ENCODE results near the gene DOHH. TPM values are rescaled to one million over a fixed set of nuclear protein-coding genes. Genes with fewer than 3 reads are reported as not detected.
"Not testable (repeated sequence)": the region's sequence is repeated elsewhere in the genome, so short reads cannot be mapped to it uniquely, and the experiment has no call there.

DOHH gene
- total RNA-seq, 4 donors from 2014 or later = 15.3 to 59.5 (median 42.8) TPM

- H3K27ac ChIP-seq = peak overlapping the region; percentile 88 to 91 (median 89)
- H3K36me3 ChIP-seq = peaks cover 0 to 67% of the 10 kb centered on the region in 2 donors
- DNase-seq (peak in 1 of 2 donors; percentile 32), ATAC-seq (no peak)
- H3K4me1 ChIP-seq = peaks cover 8 to 13% of the 10 kb centered on the region in 2 donors
- H3K9me3 ChIP-seq = no peaks in the 10 kb centered on the region
- intact Hi-C loops (cut with DNase I; ENCODE audit: low total_unique reads) (loop anchor here (5.0 kb wide), 1 partner anchor 90 kb away; no protein-coding TSS in a partner anchor), in situ Hi-C loops (cut with MboI; ENCODE audit: low sequenced_read_pairs in 4 of 4) (no loop called here)
- no peak overlapping the region for H3K4me3 ChIP-seq
- TF ChIP-seq CTCF (IDR thresholded peaks at IDR 0.05 in 4 of 5, conservative IDR thresholded peaks at IDR 0.05 in 1 of 5) (no peak), POLR2A (IDR thresholded peaks at IDR 0.05) (no peak)
- no peaks in the 10 kb centered on the region for H3K27me3 ChIP-seq
These were observed 48.1 kb downstream of the DOHH start for GRCh38 chr19:3452171-3452941.

GRCh38 chr19:3451451-3451866 lies 49.0 kb downstream of the DOHH start:
- intact Hi-C loops (cut with DNase I; ENCODE audit: low total_unique reads) (loop anchor here (1.0 to 5.0 kb wide), 4 partner anchors 22 to 89 kb away; no protein-coding TSS in a partner anchor), in situ Hi-C loops (cut with MboI; ENCODE audit: low sequenced_read_pairs in 4 of 4) (no loop called here)

DNA sequence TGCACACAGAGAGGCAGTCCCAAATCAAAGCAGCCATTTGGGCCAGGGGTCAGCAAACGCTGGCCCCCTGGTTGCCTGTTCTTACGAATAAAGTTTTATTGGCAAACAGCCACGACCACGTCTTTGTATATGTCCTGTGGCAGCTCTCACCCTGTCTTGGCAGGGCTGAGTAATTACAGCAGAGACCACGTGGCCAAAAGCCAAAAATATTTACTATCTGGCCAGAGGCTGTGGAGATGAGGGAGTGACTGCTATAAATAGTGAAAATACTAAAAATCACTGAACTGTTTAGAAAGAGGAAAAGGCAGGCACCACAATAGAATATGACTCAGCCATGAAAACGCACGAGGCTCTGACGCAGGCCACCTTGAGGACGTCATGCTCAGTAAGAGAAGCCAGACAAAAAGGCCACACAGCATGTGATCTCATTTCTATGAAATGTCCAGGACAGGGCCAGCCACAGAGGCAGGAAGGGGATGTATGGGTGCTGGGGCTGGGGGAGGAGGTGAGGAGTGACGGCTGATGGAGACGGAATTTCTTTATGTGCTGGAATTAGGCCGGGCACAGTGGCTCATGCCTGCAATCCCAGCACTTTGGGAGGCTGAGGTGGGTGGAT lies 49.6 kb downstream of the DOHH start:
- intact Hi-C loops (cut with DNase I; ENCODE audit: low total_unique reads) (loop anchor here (1.0 to 5.0 kb wide), 4 partner anchors 22 to 89 kb away; no protein-coding TSS in a partner anchor), in situ Hi-C loops (cut with MboI; ENCODE audit: low sequenced_read_pairs in 4 of 4) (no loop called here)
- Histone ChIP-seq H3K4me3 (no peak overlapping the region), H3K9me3 (no peaks in the 10 kb centered on the region), H3K4me1 (peaks cover 5 to 13% of the 10 kb centered on the region in 2 donors), H3K27ac (peak overlapping the region; percentile 88 to 91 (median 89)), H3K27me3 (no peaks in the 10 kb centered on the region), H3K36me3 (peaks cover 0 to 55% of the 10 kb centered on the region in 2 donors)
- ATAC-seq = peak; percentile 87 to 92
- peak in 1 of 2 donors; percentile 47 for TF ChIP-seq POLR2A (IDR thresholded peaks at IDR 0.05)
- no peak for TF ChIP-seq CTCF (IDR thresholded peaks at IDR 0.05 in 4 of 5, conservative IDR thresholded peaks at IDR 0.05 in 1 of 5)
- peak; percentile 80 to 93 for DNase-seq

More at GRCh38 chr19:3451451-3451866, 49.0 kb downstream of the DOHH start:
- TF ChIP-seq POLR2A (IDR thresholded peaks at IDR 0.05) = no peak
- no peak for TF ChIP-seq CTCF (IDR thresholded peaks at IDR 0.05 in 4 of 5, conservative IDR thresholded peaks at IDR 0.05 in 1 of 5)
- H3K4me3 ChIP-seq = no peak overlapping the region
- peaks cover 5 to 13% of the 10 kb centered on the region in 2 donors for H3K4me1 ChIP-seq
- ATAC-seq (peak; percentile 75 to 77), DNase-seq (peak; percentile 70 to 89)
- peak overlapping the region; percentile 88 to 91 (median 89) for H3K27ac ChIP-seq
- H3K27me3 ChIP-seq = no peaks in the 10 kb centered on the region
- H3K9me3 ChIP-seq = no peaks in the 10 kb centered on the region
- H3K36me3 ChIP-seq = peaks cover 0 to 59% of the 10 kb centered on the region in 2 donors

GRCh38 chr19:3448616-3449334 lies 51.7 kb downstream of the DOHH start:
- H3K27ac ChIP-seq = peak overlapping the region; percentile 88 to 91 (median 89)

GRCh38 chr19:3446657-3447056 lies 53.8 kb downstream of the DOHH start:
- H3K9me3 ChIP-seq = not testable (repeated sequence)

More at GRCh38 chr19:3448616-3449334, 51.7 kb downstream of the DOHH start:
- no peaks in the 10 kb centered on the region for H3K27me3 ChIP-seq
- ATAC-seq (no peak), DNase-seq (peak in 1 of 2 donors; percentile 22)
- in situ Hi-C loops (cut with MboI; ENCODE audit: low sequenced_read_pairs in 4 of 4) (no loop called here), intact Hi-C loops (cut with DNase I; ENCODE audit: low total_unique reads) (no loop called here)
- TF ChIP-seq POLR2A (IDR thresholded peaks at IDR 0.05) = no peak
- TF ChIP-seq CTCF (IDR thresholded peaks at IDR 0.05 in 4 of 5, conservative IDR thresholded peaks at IDR 0.05 in 1 of 5) = no peak
- H3K4me3 ChIP-seq = no peak overlapping the region
- H3K9me3 ChIP-seq = no peaks in the 10 kb centered on the region
- H3K36me3 ChIP-seq = peaks cover 0 to 35% of the 10 kb centered on the region in 2 donors
- peaks cover 23 to 28% of the 10 kb centered on the region in 2 donors for H3K4me1 ChIP-seq

More at GRCh38 chr19:3446657-3447056, 53.8 kb downstream of the DOHH start:
- Histone ChIP-seq H3K36me3 (peaks cover 0 to 18% of the 10 kb centered on the region in 2 donors), H3K27ac (peak overlapping the region; percentile 88 to 91 (median 89)), H3K4me1 (peaks cover 44 to 46% of the 10 kb centered on the region in 2 donors)
- H3K27me3 ChIP-seq; DNase-seq; ATAC-seq; H3K4me3 ChIP-seq; in situ Hi-C loops (cut with MboI; ENCODE audit: low sequenced_read_pairs in 4 of 4); intact Hi-C loops (cut with DNase I; ENCODE audit: low total_unique reads): not testable (repeated sequence)

Measured in gastrocnemius medialis (tissue), 4 donors.